ENCODE results near the gene BEND3.

GRCh38 chr6:107021446-107022185 lies 93.7 kb downstream of the BEND3 start:
- TF ChIP-seq CTCF (IDR thresholded peaks at IDR 0.05) (no peak), POLR2AphosphoS5 (IDR thresholded peaks at IDR 0.05) (no peak), POLR2A (IDR thresholded peaks at IDR 0.05; ENCODE audit: low read depth) (no peak)

Measured in esophagus muscularis mucosa (tissue), 3 donors.